Liver (tissue), 9 donors: ENCODE measurements around the gene HLA-A. TPM values are rescaled to one million over a fixed set of nuclear protein-coding genes. Genes with fewer than 3 reads are reported as not detected.

ENCODE experiments used
- DNase-seq: peaks from one replicate; pipeline ENCODE4 v3.0.0-alpha.2; 2017; ENCODE audit warnings: low spot score
- H3K27ac ChIP-seq, 2 donors: one replicate each; pipeline ENCODE4 v1.7.0; 2013; ENCODE audit warnings: inconsistent platforms in 2 of 2, low read length in 2 of 2, control low read depth in 1 of 2, low read depth in 1 of 2, mild to moderate bottlenecking in 1 of 2
- H3K27me3 ChIP-seq, 4 donors: one replicate each; pipeline versions ENCODE4 v1.6.1 to v1.7.0; 2013; ENCODE audit warnings: low read length in 3 of 4, inconsistent platforms in 1 of 4, mild to moderate bottlenecking in 1 of 4, moderate library complexity in 1 of 4; ENCODE audit not compliant: control insufficient read depth in 4 of 4, insufficient read depth in 4 of 4
- H3K36me3 ChIP-seq, 4 donors: one replicate each; pipeline versions ENCODE4 v1.6.1 to v1.7.0; 2013; ENCODE audit warnings: low read length in 3 of 4, mild to moderate bottlenecking in 3 of 4, low read depth in 1 of 4, moderate library complexity in 1 of 4; ENCODE audit not compliant: control insufficient read depth in 4 of 4, insufficient read depth in 3 of 4
- H3K4me1 ChIP-seq, 4 donors: one replicate each; pipeline versions ENCODE4 v1.6.1 to v1.7.0; 2013; ENCODE audit warnings: low read length in 3 of 4, mild to moderate bottlenecking in 3 of 4, moderate library complexity in 1 of 4; ENCODE audit not compliant: control insufficient read depth in 4 of 4, insufficient read depth in 4 of 4
- H3K4me3 ChIP-seq, 3 donors: one replicate each; pipeline versions ENCODE4 v1.6.1 to v1.7.0; 2013; ENCODE audit warnings: low read length in 3 of 3, control low read depth in 1 of 3, low read depth in 1 of 3, mild to moderate bottlenecking in 1 of 3
- H3K9ac ChIP-seq, 2 donors: one replicate each; pipeline ENCODE4 v1.7.0; 2013; ENCODE audit warnings: low read length in 2 of 2, mild to moderate bottlenecking in 2 of 2, moderate library complexity in 2 of 2, control low read depth in 1 of 2, low read depth in 1 of 2
- H3K9me3 ChIP-seq, 4 donors: one replicate each; pipeline versions ENCODE4 v1.6.1 to v1.7.0; 2013; ENCODE audit warnings: low read length in 3 of 4; ENCODE audit not compliant: control insufficient read depth in 4 of 4
- ATF3 ChIP-seq: IDR thresholded peaks from 2 replicates; pipeline ENCODE4 v1.6.1; 2016; ENCODE audit warnings: antibody characterized with exemption
- CTCF ChIP-seq: fragments of 150-350 bp; IDR thresholded peaks from 2 replicates; pipeline ENCODE4 v1.5.1; 2017; ENCODE audit warnings: improper control_type of control experiment, low read depth, low read length; ENCODE audit not compliant: missing input control
- EGR1 ChIP-seq, 2 donors: IDR thresholded peaks; 2 replicates each; pipeline ENCODE4 v1.6.1; 2016 to 2018; ENCODE audit warnings: antibody characterized with exemption in 2 of 2, low read depth in 2 of 2
- FOXA1 ChIP-seq: IDR thresholded peaks from 2 replicates; pipeline ENCODE4 v1.6.1; 2016; ENCODE audit warnings: antibody characterized with exemption
- FOXA2 ChIP-seq: IDR thresholded peaks from 2 replicates; pipeline ENCODE4 v1.6.1; 2016; ENCODE audit warnings: antibody characterized with exemption
- GABPA ChIP-seq, 2 donors: IDR thresholded peaks in 1 of 2; conservative IDR thresholded peaks in 1 of 2; 2 replicates each; pipeline ENCODE4 v1.6.1; 2016; ENCODE audit warnings: antibody characterized with exemption in 2 of 2, mild to moderate bottlenecking in 1 of 2, moderate library complexity in 1 of 2
- HNF4A ChIP-seq, 2 donors: conservative IDR thresholded peaks; 2 replicates each; pipeline ENCODE4 v1.6.1; 2016; ENCODE audit warnings: antibody characterized with exemption in 2 of 2, mild to moderate bottlenecking in 2 of 2
- HNF4G ChIP-seq: IDR thresholded peaks from 2 replicates; pipeline ENCODE4 v1.6.1; 2016; ENCODE audit warnings: antibody characterized with exemption
- JUND ChIP-seq, 2 donors: IDR thresholded peaks; 2 replicates each; pipeline ENCODE4 v1.6.1; 2016; ENCODE audit warnings: antibody characterized with exemption in 2 of 2
- MAX ChIP-seq: IDR thresholded peaks from 2 replicates; pipeline ENCODE4 v1.6.1; 2016; ENCODE audit warnings: antibody characterized with exemption
- NR2F2 ChIP-seq: IDR thresholded peaks from 2 replicates; pipeline ENCODE4 v1.6.1; 2016; ENCODE audit warnings: antibody characterized with exemption
- RAD21 ChIP-seq, 2 donors: IDR thresholded peaks; 2 replicates each; pipeline ENCODE4 v1.6.1; 2016; ENCODE audit warnings: antibody characterized with exemption in 2 of 2, mild to moderate bottlenecking in 2 of 2
- REST ChIP-seq: IDR thresholded peaks from 2 replicates; pipeline ENCODE4 v1.6.1; 2016; ENCODE audit warnings: antibody characterized with exemption, mild to moderate bottlenecking
- RXRA ChIP-seq, 2 donors: IDR thresholded peaks; 2 replicates each; pipeline ENCODE4 v1.6.1; 2017 to 2018; ENCODE audit warnings: antibody characterized with exemption in 2 of 2, mild to moderate bottlenecking in 1 of 2
- SP1 ChIP-seq: IDR thresholded peaks from 2 replicates; pipeline ENCODE4 v1.6.1; 2018; ENCODE audit warnings: antibody characterized with exemption, mild to moderate bottlenecking
- TAF1 ChIP-seq: conservative IDR thresholded peaks from 2 replicates; pipeline ENCODE4 v1.6.1; 2016; ENCODE audit warnings: antibody characterized with exemption, mild to moderate bottlenecking
- YY1 ChIP-seq: IDR thresholded peaks from 2 replicates; pipeline ENCODE4 v1.6.1; 2016; ENCODE audit warnings: antibody characterized with exemption, mild to moderate bottlenecking
- ZBTB33 ChIP-seq: IDR thresholded peaks from 2 replicates; pipeline ENCODE4 v1.6.1; 2016; ENCODE audit warnings: antibody characterized with exemption
- WGBS: extraction: QIAGEN DNeasy Blood & Tissue Kit; methylation state at CpG from one replicate; pipeline ENCODE4 v1.1.7; 2013; 5-methylcytosine and 5-hydroxymethylcytosine counted together
- polyA plus RNA-seq, 2 donors: library from polyadenylated mRNA; stranded (reverse) in 1 of 2; unstranded in 1 of 2; fragments of 200-250 nt in 1 of 2; fragments of >200 nt in 1 of 2; fragmentation: Nextera tagmentation in 1 of 2; extraction: Ambion mirVana in 1 of 2; gene quantifications; one replicate each; pipeline versions ENCODE4 v1.2.1 to v1.2.3, GENCODE V29; 2013 to 2015
- total RNA-seq, 2 donors: library from RNA; depleted of rRNA; stranded (reverse); fragments of >200 nt; gene quantifications; one replicate each; pipeline ENCODE4 v1.2.3, GENCODE V29; 2014
- donor health status: healthy.
- donor health status: healthy.
- donor health status: healthy.
- donor health status: healthy.
- donor health status: healthy.

Gene HLA-A
- total and polyA plus RNA-seq, 4 donors = 145 to 321 (median 223) TPM

- no peaks in the 10 kb centered on the region for H3K9me3 ChIP-seq
- H3K36me3 ChIP-seq = peaks cover 2 to 15% (median 8%) of the 10 kb centered on the region in 4 donors
- TF ChIP-seq HNF4G = no peak
- TF ChIP-seq EGR1 (IDR thresholded peaks at IDR 0.05; ENCODE audit: low read depth in 2 of 2) = no peak
- TF ChIP-seq NR2F2 = no peak
- TF ChIP-seq HNF4A (conservative IDR thresholded peaks at IDR 0.05) = no peak
- no peak for TF ChIP-seq GABPA (IDR thresholded peaks at IDR 0.05 in 1 of 2, conservative IDR thresholded peaks at IDR 0.05 in 1 of 2)
- no peak for TF ChIP-seq YY1
- no peak for TF ChIP-seq FOXA2
- no peak for TF ChIP-seq SP1
- no peak for TF ChIP-seq RAD21 (IDR thresholded peaks at IDR 0.05)
- TF ChIP-seq MAX = no peak
- TF ChIP-seq ZBTB33 = no peak
- no peak for TF ChIP-seq FOXA1
- TF ChIP-seq RXRA (IDR thresholded peaks at IDR 0.05) = no peak
- no peak for TF ChIP-seq REST
- no peak for TF ChIP-seq JUND (IDR thresholded peaks at IDR 0.05)
- no peak for TF ChIP-seq ATF3
- no peak for TF ChIP-seq CTCF
- no peak for TF ChIP-seq TAF1
- H3K27me3 ChIP-seq = no peaks in the 10 kb centered on the region
- no peak overlapping the region for H3K4me3 ChIP-seq
- H3K4me1 ChIP-seq = peaks cover 0 to 17% (median 4%) of the 10 kb centered on the region in 4 donors
- WGBS = 75% methylated on average over 4 of the region's 4 CpGs
- DNase-seq = no peak
- H3K27ac ChIP-seq = no peak overlapping the region
- H3K9ac ChIP-seq = no peak overlapping the region
Observed at GRCh38 chr6:29945281-29945820, 3.0 kb downstream of the HLA-A start.
